Measurements from ENCODE around the gene TMEM181.

- TF ChIP-seq CTCF (IDR thresholded peaks at IDR 0.05) (peak in 1 of 3 experiments; percentile 38), POLR2A (IDR thresholded peaks at IDR 0.05) (no peak)
Observed at GRCh38 chr6:158518191-158519127, 41.4 kb upstream of the TMEM181 start.

Data from vagina (tissue), 2 donors.